ENCODE measurements around the gene TSEN54.

GRCh38 chr17:75518201-75518600 is 1.9 kb downstream of the TSEN54 start:
- TF ChIP-seq RAD21 (IDR thresholded peaks at IDR 0.05; ENCODE audit: low read depth) = no peak
- TF ChIP-seq TCF12 (IDR thresholded peaks at IDR 0.05; ENCODE audit: low read depth) = no peak
- TF ChIP-seq MAX (IDR thresholded peaks at IDR 0.05) = no peak

Data from Ishikawa (cell line).